HL-60 (cell line): Measurements from ENCODE around the gene NEK10.

Experiments
- DNase-seq, 2 experiments: peaks; one replicate each; pipeline ENCODE4 v3.0.0-alpha.2; 2010 to 2020; ENCODE audit warnings: low read depth in 1 of 2, low spot score in 1 of 2
- H3K27ac ChIP-seq: fragments of 250-450 bp; sonication (Bioruptor Pico); replicated peaks from 2 replicates; pipeline ENCODE4 v1.5.1; 2020; ENCODE audit warnings: mild to moderate bottlenecking, moderate library complexity
- H3K27me3 ChIP-seq: fragments of 250-450 bp; sonication (Bioruptor Pico); 2 replicates; pipeline ENCODE4 v1.5.1; 2021; ENCODE audit warnings: mild to moderate bottlenecking, moderate library complexity; ENCODE audit not compliant: insufficient read depth, poor library complexity, severe bottlenecking
- H3K4me3 ChIP-seq: replicated peaks from 2 replicates; pipeline ENCODE4 v1.5.1; 2011; ENCODE audit warnings: mild to moderate bottlenecking, control low read depth, low read length; ENCODE audit not compliant: insufficient read depth
- CTCF ChIP-seq: IDR thresholded peaks from one replicate; pipeline ENCODE4 v1.5.1; 2011; ENCODE audit warnings: low read length, control low read depth, inconsistent platforms; ENCODE audit not compliant: insufficient read depth
- GABPA ChIP-seq: IDR thresholded peaks from 2 replicates; pipeline ENCODE4 v1.6.1; 2012; ENCODE audit warnings: low read depth
- POLR2AphosphoS5 ChIP-seq: IDR thresholded peaks from 2 replicates; pipeline ENCODE4 v1.6.1; 2012; ENCODE audit warnings: low read depth
- REST ChIP-seq: IDR thresholded peaks from 2 replicates; pipeline ENCODE4 v1.6.1; 2012; ENCODE audit warnings: low read depth; ENCODE audit not compliant: insufficient replicate concordance
- SPI1 ChIP-seq: IDR thresholded peaks from 2 replicates; pipeline ENCODE4 v1.6.1; 2012; ENCODE audit warnings: low read depth, mild to moderate bottlenecking, borderline replicate concordance

NEK10 gene

DNA sequence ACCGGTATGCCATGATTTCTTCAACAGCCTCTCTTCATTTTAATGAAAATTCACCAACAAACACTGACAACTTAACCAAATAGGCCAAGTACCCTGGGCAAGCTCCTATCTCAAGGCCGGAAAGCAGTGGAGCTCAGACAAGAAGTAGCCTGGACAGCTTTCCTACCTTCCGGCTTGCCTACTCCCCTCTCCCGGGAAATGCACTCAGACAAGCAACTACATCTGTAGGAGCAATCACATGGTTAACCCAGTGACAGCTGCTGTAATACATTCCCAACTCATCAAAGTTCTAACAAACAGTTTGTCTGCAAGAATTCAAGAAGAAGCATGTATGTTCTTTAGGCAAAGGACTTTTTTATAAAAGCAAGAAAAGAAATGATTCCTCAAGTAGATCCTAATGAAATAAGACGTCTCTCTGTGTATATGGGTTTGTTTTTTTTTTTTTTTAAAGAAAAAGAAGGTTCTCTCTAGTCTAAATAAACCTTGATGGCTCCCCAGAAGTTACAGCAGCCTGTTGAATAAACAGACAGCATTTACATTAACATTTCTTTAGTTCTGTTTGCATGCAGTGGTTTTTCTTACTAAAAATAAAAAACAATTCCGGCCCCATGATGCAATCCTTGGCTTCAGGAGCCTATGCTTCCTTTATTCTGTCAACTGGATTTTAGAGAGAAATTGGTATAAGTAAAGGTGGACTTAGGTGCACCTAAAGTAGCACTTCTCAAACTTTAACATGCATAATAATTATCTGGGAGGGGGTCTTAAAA, 278.7 kb downstream of the NEK10 start:
- DNase-seq: no peak
- H3K27me3 ChIP-seq: peaks cover 2% of the 10 kb centered on the region
- H3K4me3 ChIP-seq: no peak overlapping the region
- H3K27ac ChIP-seq: no peak overlapping the region
- TF ChIP-seq REST (no peak), POLR2AphosphoS5 (no peak), CTCF (no peak), SPI1 (no peak), GABPA (no peak)

GRCh38 chr3:27089645-27090044, 279.5 kb downstream of the NEK10 start:
- DNase-seq: no peak
- no peak for TF ChIP-seq GABPA
- no peak for TF ChIP-seq REST
- TF ChIP-seq CTCF: no peak
- TF ChIP-seq SPI1: no peak
- TF ChIP-seq POLR2AphosphoS5: no peak
- Histone ChIP-seq H3K27me3 (peaks cover 2% of the 10 kb centered on the region), H3K4me3 (no peak overlapping the region), H3K27ac (no peak overlapping the region)

GRCh38 chr3:27089068-27089467, 280.1 kb downstream of the NEK10 start:
- Histone ChIP-seq H3K4me3 (no peak overlapping the region), H3K27me3 (peaks cover 2% of the 10 kb centered on the region), H3K27ac (no peak overlapping the region)
- no peak for DNase-seq
- TF ChIP-seq CTCF (no peak), POLR2AphosphoS5 (no peak), SPI1 (no peak), REST (no peak), GABPA (no peak)
